HepG2 (cell line): ENCODE measurements around the gene INAFM1. TPM values are rescaled to one million over a fixed set of nuclear protein-coding genes. Genes with fewer than 3 reads are reported as not detected.
A peak's percentile ranks its signal among the peaks of the same experiment; 100 is the strongest.

Source experiments
- AGO1 ChIP-seq: fragments of 200-400 bp; formaldehyde crosslinking; IDR thresholded peaks from 2 replicates; pipeline ENCODE4 v1.6.1; 2017; ENCODE audit warnings: mild to moderate bottlenecking, low read depth, low read length, moderate library complexity; ENCODE audit not compliant: poor library complexity, severe bottlenecking
- EED ChIP-seq: sonication (generic); formaldehyde crosslinking; IDR thresholded peaks from 2 replicates; pipeline ENCODE4 v1.5.0; 2020; ENCODE audit warnings: mild to moderate bottlenecking, missing genetic modification reagents
- FOXA1 ChIP-seq, 2 experiments: fragments of 450-650 bp in 1 of 2; sonication (generic) in 1 of 2; formaldehyde crosslinking in 1 of 2; IDR thresholded peaks; 2 replicates each; pipeline versions ENCODE4 v1.4.0 to v1.6.1; 2016 to 2020; ENCODE audit warnings: missing genetic modification reagents in 1 of 2
- HNRNPLL ChIP-seq: fragments of 200-400 bp; formaldehyde crosslinking; IDR thresholded peaks from 2 replicates; pipeline ENCODE4 v1.6.1; 2017; ENCODE audit warnings: mild to moderate bottlenecking, low read depth, low read length; ENCODE audit not compliant: poor library complexity, severe bottlenecking
- HNRNPUL1 ChIP-seq: fragments of 200-400 bp; formaldehyde crosslinking; IDR thresholded peaks from 2 replicates; pipeline ENCODE4 v1.6.1; 2017; ENCODE audit warnings: low read depth, mild to moderate bottlenecking, low read length, moderate library complexity
- KLF13 ChIP-seq: sonication (generic); formaldehyde crosslinking; IDR thresholded peaks from 2 replicates; pipeline ENCODE4 v1.4.0; 2020; ENCODE audit warnings: mild to moderate bottlenecking, missing genetic modification reagents
- MBNL3 ChIP-seq: fragments of 250-450 bp; sonication (Bioruptor Pico); conservative IDR thresholded peaks from 2 replicates; pipeline ENCODE4 v1.8.0; 2022; ENCODE audit warnings: mild to moderate bottlenecking, inconsistent platforms
- MED8 ChIP-seq: sonication (generic); formaldehyde crosslinking; IDR thresholded peaks from 2 replicates; pipeline ENCODE4 v1.8.1; 2023; ENCODE audit warnings: mild to moderate bottlenecking, missing genetic modification reagents; ENCODE audit not compliant: insufficient replicate concordance
- NCOR1 ChIP-seq: fragments of 200-600 bp; sonication (generic); IDR thresholded peaks from 2 replicates; pipeline ENCODE4 v1.7.0; 2017; ENCODE audit warnings: antibody characterized with exemption, low read length, borderline replicate concordance
- NR2C2 ChIP-seq: sonication (generic); formaldehyde crosslinking; IDR thresholded peaks from 2 replicates; pipeline ENCODE4 v1.4.0; 2020; ENCODE audit warnings: missing genetic modification reagents, mild to moderate bottlenecking, moderate library complexity, borderline replicate concordance
- RELA ChIP-seq: sonication (generic); formaldehyde crosslinking; IDR thresholded peaks from 2 replicates; pipeline ENCODE4 v1.4.0; 2020; ENCODE audit warnings: missing genetic modification reagents
- SMYD3 ChIP-seq: sonication (generic); formaldehyde crosslinking; IDR thresholded peaks from 2 replicates; pipeline ENCODE4 v1.8.1; 2023; ENCODE audit warnings: mild to moderate bottlenecking, missing genetic modification reagents
- TFDP2 ChIP-seq: sonication (generic); formaldehyde crosslinking; IDR thresholded peaks from 2 replicates; pipeline ENCODE4 v1.4.0; 2020; ENCODE audit warnings: missing genetic modification reagents
- THYN1 ChIP-seq: sonication (generic); formaldehyde crosslinking; IDR thresholded peaks from 2 replicates; pipeline ENCODE4 v1.8.1; 2023; ENCODE audit warnings: low read depth, mild to moderate bottlenecking, moderate library complexity, missing genetic modification reagents, borderline replicate concordance
- ZKSCAN5 ChIP-seq: sonication (generic); formaldehyde crosslinking; IDR thresholded peaks from 2 replicates; pipeline ENCODE4 v1.5.1; 2020; ENCODE audit warnings: mild to moderate bottlenecking, missing genetic modification reagents
- ZMYM2 ChIP-seq: sonication (generic); formaldehyde crosslinking; IDR thresholded peaks from 2 replicates; pipeline ENCODE4 v1.8.0; 2022; ENCODE audit warnings: mild to moderate bottlenecking, missing genetic modification reagents
- ZNF430 ChIP-seq: sonication (generic); formaldehyde crosslinking; IDR thresholded peaks from 2 replicates; pipeline ENCODE4 v1.9.0; 2021; ENCODE audit warnings: mild to moderate bottlenecking, missing genetic modification reagents
- ZNF782 ChIP-seq: sonication (generic); formaldehyde crosslinking; IDR thresholded peaks from 2 replicates; pipeline ENCODE4 v1.4.0; 2020; ENCODE audit warnings: missing genetic modification reagents, mild to moderate bottlenecking, borderline replicate concordance
- polyA plus RNA-seq, 8 experiments: library from polyadenylated mRNA; depleted of rRNA in 3 of 8; stranded (reverse) in 7 of 8; unstranded in 1 of 8; fragments of >200 nt; fragmentation: Illumina TruSeq in 4 of 8; extraction: Trizol in 4 of 8; gene quantifications; 2 replicates each; pipeline versions ENCODE4 v1.2.1 to v1.2.3, GENCODE V29; 2011 to 2016; ENCODE audit warnings: low read depth in 4 of 8, missing spikeins in 1 of 8, mixed read lengths in 1 of 8; ENCODE audit not compliant: insufficient read depth in 1 of 8
- total RNA-seq, 5 experiments: library from RNA; depleted of rRNA; stranded (reverse); fragments of >200 nt; fragmentation: Illumina TruSeq; extraction: Trizol; gene quantifications; 2 replicates each; pipeline ENCODE4 v1.2.3, GENCODE V29; 2016; ENCODE audit warnings: low read depth in 1 of 5
- TF ChIP-seq, protein P1 (sequence below): sonication (generic); formaldehyde crosslinking; IDR thresholded peaks from 2 replicates; pipeline ENCODE4 v1.4.0; 2020; ENCODE audit warnings: missing genetic modification reagents
- TF ChIP-seq, protein P2 (sequence below): sonication (generic); formaldehyde crosslinking; IDR thresholded peaks from 2 replicates; pipeline ENCODE4 v1.8.1; 2023; ENCODE audit warnings: mild to moderate bottlenecking, missing genetic modification reagents

INAFM1 gene
- total and polyA plus RNA-seq, 2 of the 13 experiments (the other 11 are each of a cell fraction or from before 2014, with no cell fraction given): 0.88 to 1.9 TPM

DNA sequence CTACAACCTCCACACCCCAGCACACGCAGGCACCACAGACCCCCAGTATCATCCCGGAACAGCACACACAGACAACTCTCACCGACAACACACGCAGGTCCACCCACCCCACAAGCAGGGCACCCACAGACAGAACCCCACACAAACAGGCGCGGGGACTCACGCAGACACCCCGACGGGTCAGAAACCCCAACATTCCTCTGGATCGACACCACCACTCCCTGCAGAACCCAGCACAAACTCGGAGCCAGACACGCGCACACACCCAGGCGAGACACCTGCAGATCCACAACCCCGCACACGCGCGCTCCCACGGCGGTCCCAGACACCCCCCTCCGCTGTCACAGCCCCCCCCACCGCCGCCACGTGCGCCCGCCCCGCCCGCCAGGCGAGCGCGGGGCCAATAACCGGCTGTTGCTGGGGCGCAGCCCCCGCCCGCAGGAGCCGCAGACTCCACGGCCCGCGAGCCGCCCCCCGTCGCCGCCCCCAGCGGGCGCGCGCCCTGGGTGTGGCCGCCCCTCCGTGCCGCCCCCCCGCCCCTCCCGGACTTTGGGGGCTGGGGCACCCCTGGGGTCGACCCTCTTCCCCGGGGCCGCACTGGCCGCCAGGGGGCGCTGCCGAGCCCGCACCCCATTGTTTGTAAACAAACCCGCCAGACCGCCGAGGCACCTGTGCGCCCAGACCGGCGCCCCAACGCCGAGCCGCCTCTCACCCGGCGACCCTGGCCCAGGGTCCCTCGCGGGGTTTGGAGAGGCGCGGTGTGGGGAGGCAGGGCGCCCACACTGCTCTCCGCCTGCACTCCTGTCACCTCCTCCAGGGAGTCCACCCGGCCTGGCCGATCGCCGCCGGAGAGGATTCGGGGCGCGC, 44.4 kb upstream of the INAFM1 start (continued):
- no peak for TF ChIP-seq EED
- no peak for TF ChIP-seq THYN1 (CRISPR knock-in tag)
- no peak for TF ChIP-seq MED8 (CRISPR knock-in tag)
- TF ChIP-seq HNRNPUL1: no peak
- TF ChIP-seq ZNF430 (CRISPR knock-in tag): no peak
- TF ChIP-seq, protein P1, sequence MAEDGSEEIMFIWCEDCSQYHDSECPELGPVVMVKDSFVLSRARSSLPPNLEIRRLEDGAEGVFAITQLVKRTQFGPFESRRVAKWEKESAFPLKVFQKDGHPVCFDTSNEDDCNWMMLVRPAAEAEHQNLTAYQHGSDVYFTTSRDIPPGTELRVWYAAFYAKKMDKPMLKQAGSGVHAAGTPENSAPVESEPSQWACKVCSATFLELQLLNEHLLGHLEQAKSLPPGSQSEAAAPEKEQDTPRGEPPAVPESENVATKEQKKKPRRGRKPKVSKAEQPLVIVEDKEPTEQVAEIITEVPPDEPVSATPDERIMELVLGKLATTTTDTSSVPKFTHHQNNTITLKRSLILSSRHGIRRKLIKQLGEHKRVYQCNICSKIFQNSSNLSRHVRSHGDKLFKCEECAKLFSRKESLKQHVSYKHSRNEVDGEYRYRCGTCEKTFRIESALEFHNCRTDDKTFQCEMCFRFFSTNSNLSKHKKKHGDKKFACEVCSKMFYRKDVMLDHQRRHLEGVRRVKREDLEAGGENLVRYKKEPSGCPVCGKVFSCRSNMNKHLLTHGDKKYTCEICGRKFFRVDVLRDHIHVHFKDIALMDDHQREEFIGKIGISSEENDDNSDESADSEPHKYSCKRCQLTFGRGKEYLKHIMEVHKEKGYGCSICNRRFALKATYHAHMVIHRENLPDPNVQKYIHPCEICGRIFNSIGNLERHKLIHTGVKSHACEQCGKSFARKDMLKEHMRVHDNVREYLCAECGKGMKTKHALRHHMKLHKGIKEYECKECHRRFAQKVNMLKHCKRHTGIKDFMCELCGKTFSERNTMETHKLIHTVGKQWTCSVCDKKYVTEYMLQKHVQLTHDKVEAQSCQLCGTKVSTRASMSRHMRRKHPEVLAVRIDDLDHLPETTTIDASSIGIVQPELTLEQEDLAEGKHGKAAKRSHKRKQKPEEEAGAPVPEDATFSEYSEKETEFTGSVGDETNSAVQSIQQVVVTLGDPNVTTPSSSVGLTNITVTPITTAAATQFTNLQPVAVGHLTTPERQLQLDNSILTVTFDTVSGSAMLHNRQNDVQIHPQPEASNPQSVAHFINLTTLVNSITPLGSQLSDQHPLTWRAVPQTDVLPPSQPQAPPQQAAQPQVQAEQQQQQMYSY: no peak
- no peak for TF ChIP-seq ZNF782
- no peak for TF ChIP-seq MBNL3
- TF ChIP-seq ZMYM2 (CRISPR knock-in tag): no peak
- TF ChIP-seq FOXA1 (IDR thresholded peaks at IDR 0.05): no peak
- TF ChIP-seq FOXA1 (CRISPR knock-in tag; IDR thresholded peaks at IDR 0.05): peak; percentile 76
- no peak for TF ChIP-seq KLF13 (CRISPR knock-in tag)
- TF ChIP-seq, protein P2, sequence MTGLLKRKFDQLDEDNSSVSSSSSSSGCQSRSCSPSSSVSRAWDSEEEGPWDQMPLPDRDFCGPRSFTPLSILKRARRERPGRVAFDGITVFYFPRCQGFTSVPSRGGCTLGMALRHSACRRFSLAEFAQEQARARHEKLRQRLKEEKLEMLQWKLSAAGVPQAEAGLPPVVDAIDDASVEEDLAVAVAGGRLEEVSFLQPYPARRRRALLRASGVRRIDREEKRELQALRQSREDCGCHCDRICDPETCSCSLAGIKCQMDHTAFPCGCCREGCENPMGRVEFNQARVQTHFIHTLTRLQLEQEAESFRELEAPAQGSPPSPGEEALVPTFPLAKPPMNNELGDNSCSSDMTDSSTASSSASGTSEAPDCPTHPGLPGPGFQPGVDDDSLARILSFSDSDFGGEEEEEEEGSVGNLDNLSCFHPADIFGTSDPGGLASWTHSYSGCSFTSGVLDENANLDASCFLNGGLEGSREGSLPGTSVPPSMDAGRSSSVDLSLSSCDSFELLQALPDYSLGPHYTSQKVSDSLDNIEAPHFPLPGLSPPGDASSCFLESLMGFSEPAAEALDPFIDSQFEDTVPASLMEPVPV (CRISPR knock-in tag): no peak
- TF ChIP-seq HNRNPLL: peak; percentile 15
- TF ChIP-seq ZKSCAN5: no peak
- TF ChIP-seq NCOR1: peak; percentile 18; the same call in 1 of the 2 replicates
- TF ChIP-seq AGO1: peak; percentile 3
- no peak for TF ChIP-seq SMYD3 (CRISPR knock-in tag)
- no peak for TF ChIP-seq TFDP2 (CRISPR knock-in tag)
- TF ChIP-seq NR2C2 (CRISPR knock-in tag): no peak
- TF ChIP-seq RELA (CRISPR knock-in tag): no peak
